IPS-15b (cell line): ENCODE measurements around the gene TMC4.

ENCODE experiments used
- H3K27me3 ChIP-seq: one replicate; pipeline ENCODE4 v1.6.1; 2013; ENCODE audit warnings: low read length; ENCODE audit not compliant: control insufficient read depth, insufficient read depth
- H3K36me3 ChIP-seq: one replicate; pipeline ENCODE4 v1.6.1; 2013; ENCODE audit warnings: low read length; ENCODE audit not compliant: control insufficient read depth, insufficient read depth
- H3K4me1 ChIP-seq: one replicate; pipeline ENCODE4 v1.6.1; 2013; ENCODE audit warnings: mild to moderate bottlenecking, low read length; ENCODE audit not compliant: control insufficient read depth, insufficient read depth
- H3K4me3 ChIP-seq: one replicate; pipeline ENCODE4 v1.5.1; 2013; ENCODE audit warnings: low read depth, low read length
- H3K9ac ChIP-seq: one replicate; pipeline ENCODE4 v1.6.1; 2013; ENCODE audit warnings: low read depth, mild to moderate bottlenecking, low read length
- H3K9me3 ChIP-seq: one replicate; pipeline ENCODE4 v1.6.1; 2013; ENCODE audit warnings: mild to moderate bottlenecking, low read length; ENCODE audit not compliant: control insufficient read depth, insufficient read depth

Gene TMC4

DNA sequence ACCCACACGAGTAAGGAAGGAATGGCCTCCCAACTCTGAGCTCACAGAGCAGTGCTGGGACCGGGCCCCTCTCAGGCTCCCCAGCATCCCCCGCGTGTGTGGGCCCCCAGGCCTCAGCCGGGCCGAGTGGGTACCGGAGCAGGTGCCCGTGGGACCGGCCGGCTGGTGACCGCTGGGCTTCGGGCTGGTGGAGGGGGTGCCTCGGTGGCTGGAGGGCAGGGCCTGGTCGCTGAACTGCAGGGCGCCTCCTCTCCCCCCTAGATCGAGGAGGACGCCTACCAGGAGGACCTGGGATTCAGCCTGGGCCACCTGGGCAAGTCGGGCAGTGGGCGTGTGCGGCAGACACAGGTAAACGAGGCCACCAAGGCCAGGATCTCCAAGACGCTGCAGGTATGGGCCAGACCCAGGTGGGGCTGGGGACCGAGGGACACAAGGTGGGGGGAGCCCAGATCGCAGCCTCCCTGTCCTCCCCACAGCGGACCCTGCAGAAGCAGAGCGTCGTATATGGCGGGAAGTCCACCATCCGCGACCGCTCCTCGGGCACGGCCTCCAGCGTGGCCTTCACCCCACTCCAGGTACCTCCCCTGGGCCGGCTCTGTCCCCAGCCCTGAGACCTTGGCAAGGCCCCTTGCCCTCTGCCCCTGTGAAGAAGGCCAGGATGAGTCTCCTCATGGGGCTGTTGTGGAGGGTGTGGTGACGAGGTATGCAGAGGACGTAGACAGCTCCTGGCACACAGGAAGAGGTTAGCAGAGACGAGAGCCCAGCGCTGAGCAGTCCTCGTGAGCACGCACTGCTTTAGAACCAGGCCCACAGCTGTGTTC, 44.0 kb downstream of the TMC4 start:
- Histone ChIP-seq H3K27me3 (no peaks in the 10 kb centered on the region), H3K36me3 (peaks cover 46% of the 10 kb centered on the region), H3K9ac (no peak overlapping the region), H3K9me3 (no peaks in the 10 kb centered on the region), H3K4me3 (no peak overlapping the region), H3K4me1 (no peaks in the 10 kb centered on the region)

GRCh38 chr19:54128441-54128725, 44.6 kb downstream of the TMC4 start:
- Histone ChIP-seq H3K4me1 (no peaks in the 10 kb centered on the region), H3K4me3 (no peak overlapping the region), H3K27me3 (no peaks in the 10 kb centered on the region), H3K9ac (no peak overlapping the region), H3K36me3 (peaks cover 52% of the 10 kb centered on the region), H3K9me3 (no peaks in the 10 kb centered on the region)

- no peak overlapping the region for H3K9ac ChIP-seq
- H3K9me3 ChIP-seq = no peaks in the 10 kb centered on the region
- no peak overlapping the region for H3K4me3 ChIP-seq
- H3K27me3 ChIP-seq = no peaks in the 10 kb centered on the region
- H3K4me1 ChIP-seq = no peaks in the 10 kb centered on the region
- peaks cover 57% of the 10 kb centered on the region for H3K36me3 ChIP-seq
These were observed 45.1 kb downstream of the TMC4 start for GRCh38 chr19:54127688-54128440.

GRCh38 chr19:54125713-54126112, 47.2 kb downstream of the TMC4 start:
- peaks cover 64% of the 10 kb centered on the region for H3K36me3 ChIP-seq
- H3K9me3 ChIP-seq = no peaks in the 10 kb centered on the region
- no peak overlapping the region for H3K4me3 ChIP-seq
- no peaks in the 10 kb centered on the region for H3K4me1 ChIP-seq
- no peak overlapping the region for H3K9ac ChIP-seq
- H3K27me3 ChIP-seq = no peaks in the 10 kb centered on the region

GRCh38 chr19:54124393-54124792, 48.6 kb downstream of the TMC4 start:
- H3K9ac ChIP-seq = no peak overlapping the region

GRCh38 chr19:54123682-54124081, 49.3 kb downstream of the TMC4 start:
- H3K4me1 ChIP-seq = no peaks in the 10 kb centered on the region
- H3K36me3 ChIP-seq = peaks cover 60% of the 10 kb centered on the region
- no peak overlapping the region for H3K4me3 ChIP-seq
- H3K9ac ChIP-seq = no peak overlapping the region
- H3K9me3 ChIP-seq = no peaks in the 10 kb centered on the region
- H3K27me3 ChIP-seq = no peaks in the 10 kb centered on the region

More at GRCh38 chr19:54124393-54124792, 48.6 kb downstream of the TMC4 start:
- Histone ChIP-seq H3K4me3 (no peak overlapping the region), H3K27me3 (no peaks in the 10 kb centered on the region), H3K36me3 (peaks cover 67% of the 10 kb centered on the region), H3K4me1 (no peaks in the 10 kb centered on the region), H3K9me3 (no peaks in the 10 kb centered on the region)

DNA sequence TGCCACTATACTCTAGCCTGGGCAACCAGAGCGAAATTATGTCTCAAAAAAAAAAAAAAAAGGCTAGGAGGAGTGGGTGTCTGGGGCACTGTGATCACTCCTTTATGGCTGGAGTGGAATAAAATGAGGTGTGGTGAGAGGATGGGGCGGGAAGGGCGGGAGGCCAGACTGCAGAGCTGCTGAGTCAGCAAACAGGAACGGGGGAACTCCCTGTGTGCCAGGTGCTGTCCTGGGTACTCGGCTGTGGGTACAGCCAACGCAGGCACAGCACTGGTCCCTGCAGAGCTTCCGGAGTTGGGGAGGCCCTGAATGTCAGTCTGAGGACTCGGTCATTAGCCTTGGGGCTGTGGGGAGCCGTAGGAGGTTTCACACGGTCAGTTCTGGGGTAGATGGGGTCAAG, 51.7 kb downstream of the TMC4 start:
- no peak overlapping the region for H3K4me3 ChIP-seq
- H3K36me3 ChIP-seq = peaks cover 58% of the 10 kb centered on the region
- H3K9ac ChIP-seq = no peak overlapping the region
- no peaks in the 10 kb centered on the region for H3K9me3 ChIP-seq
- H3K27me3 ChIP-seq = no peaks in the 10 kb centered on the region
- H3K4me1 ChIP-seq = no peaks in the 10 kb centered on the region

DNA sequence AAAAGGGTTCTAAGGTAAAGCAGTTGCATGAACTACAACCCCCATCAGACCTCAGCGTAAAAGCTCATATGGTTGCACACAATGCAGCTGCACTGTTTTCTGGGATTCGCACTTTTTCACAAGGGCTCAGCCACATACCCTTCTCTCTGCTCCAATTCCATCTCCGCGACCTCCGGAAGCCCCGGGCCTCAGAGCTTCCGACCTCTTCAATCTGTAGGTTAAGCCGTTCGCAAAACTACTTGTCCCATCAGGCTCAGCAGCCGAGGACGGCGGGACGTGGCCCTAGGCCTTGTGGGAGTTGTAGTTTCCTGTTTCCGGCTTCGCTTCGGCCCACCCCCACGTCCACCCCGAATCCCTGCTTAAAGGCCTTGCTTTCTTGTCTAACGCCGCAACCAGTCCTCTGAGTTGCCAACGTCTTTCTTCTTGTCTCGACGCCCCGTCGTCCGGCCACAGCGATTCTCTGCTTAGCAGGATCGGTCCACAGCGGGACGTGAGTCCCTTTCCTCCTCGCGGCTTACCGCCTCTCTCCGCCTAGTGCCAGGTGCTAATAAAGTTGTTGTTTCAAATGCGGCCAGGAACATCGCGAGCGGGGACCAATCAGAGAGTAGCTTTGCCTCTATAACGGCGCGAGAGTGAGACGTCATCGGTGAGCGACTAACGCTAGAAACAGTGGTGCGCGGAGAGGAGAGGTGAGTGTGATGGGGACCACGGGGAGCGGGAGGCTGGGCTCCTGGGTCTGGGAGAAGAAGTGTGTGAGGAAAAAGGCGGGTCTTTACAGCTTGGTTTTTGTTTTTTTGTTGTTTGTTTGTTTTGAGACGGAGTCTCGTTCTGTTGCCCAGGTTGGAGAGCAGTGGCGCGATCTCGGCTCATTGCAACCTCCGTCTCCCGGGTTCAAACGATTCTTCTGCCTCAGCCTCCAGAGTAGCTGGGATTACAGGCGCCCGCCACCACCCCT, 57.6 kb downstream of the TMC4 start, which contains the start of the genes PRPF31 and TFPT:
Gene PRPF31 (plus strand): TSS at position 646 of the 955 bp plus-strand sequence. CDS start 2,525 bp downstream, outside the sequence.
Gene TFPT (minus strand): TSS at position 549 of the 955 bp plus-strand sequence. CDS start 388 bp downstream, at position 161.
- Histone ChIP-seq H3K27me3 (no peaks in the 10 kb centered on the region), H3K4me3 (peak within 1 kb of the TSS; percentile 79), H3K4me1 (no peaks in the 10 kb centered on the region), H3K9ac (peak within 1 kb of the TSS; percentile 90), H3K36me3 (peaks cover 25% of the 10 kb centered on the region), H3K9me3 (no peaks in the 10 kb centered on the region)

DNA sequence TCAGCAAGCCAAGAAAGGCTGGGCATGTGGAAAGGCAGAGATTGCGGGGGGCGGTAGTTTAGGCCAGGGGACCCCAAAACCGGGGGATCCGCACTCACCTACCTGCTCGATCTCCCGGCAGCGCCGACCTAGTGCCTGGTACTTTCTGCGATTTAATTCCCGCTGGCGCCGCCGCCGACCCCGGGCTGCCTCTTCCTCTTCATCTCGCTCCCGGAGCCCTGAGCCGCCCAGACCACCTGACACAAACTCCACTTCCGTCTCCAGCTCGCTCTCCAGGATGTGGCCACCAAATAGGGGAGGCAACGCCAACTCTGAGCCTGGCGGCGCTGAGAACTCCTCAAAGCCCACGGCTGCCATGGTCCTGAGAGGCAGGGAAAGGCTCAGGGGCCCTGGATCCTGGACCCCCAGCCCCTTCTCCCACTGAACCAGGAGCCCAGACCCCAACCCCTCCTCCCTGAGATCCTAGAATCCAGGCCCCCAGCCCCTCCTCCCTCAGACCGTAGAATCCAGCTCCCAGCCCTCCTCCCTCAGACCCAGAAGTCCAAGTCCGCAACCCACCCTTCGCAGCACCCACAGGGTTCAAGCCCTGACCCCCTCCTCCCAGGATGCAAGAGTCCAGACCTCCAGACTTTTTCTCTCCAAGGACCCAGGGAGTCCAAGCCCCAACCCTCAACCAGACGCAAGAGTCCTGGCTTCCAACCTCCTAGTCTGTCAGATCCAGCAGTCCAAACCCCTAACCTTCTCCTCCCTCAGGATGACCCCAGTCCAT, 58.4 kb downstream of the TMC4 start:
- Histone ChIP-seq H3K27me3 (no peaks in the 10 kb centered on the region), H3K9ac (peak overlapping the region; percentile 90), H3K4me1 (no peaks in the 10 kb centered on the region), H3K4me3 (peak overlapping the region; percentile 79), H3K9me3 (no peaks in the 10 kb centered on the region), H3K36me3 (peaks cover 26% of the 10 kb centered on the region)
